Adipose tissue (tissue), 3 donors: Measurements from ENCODE around the gene GYS2. TPM values are rescaled to one million over a fixed set of nuclear protein-coding genes. Genes with fewer than 3 reads are reported as not detected.
"Not testable (repeated sequence)": the region's sequence is repeated elsewhere in the genome, so short reads cannot be mapped to it uniquely, and the experiment has no call there.

ENCODE experiments used
- H3K27ac ChIP-seq: one replicate; pipeline ENCODE4 v1.5.1; 2013; ENCODE audit warnings: low read depth, low read length
- WGBS, 3 donors: extraction: QIAGEN DNeasy Blood & Tissue Kit; methylation state at CpG; one replicate each; pipeline ENCODE4 v1.1.7; 2013; 5-methylcytosine and 5-hydroxymethylcytosine counted together
- polyA plus RNA-seq, 3 donors: library from polyadenylated mRNA; stranded (reverse); fragments of 200-250 nt; gene quantifications; one replicate each; pipeline ENCODE4 v1.2.3, GENCODE V29; 2013
- donor health status: healthy with polysubstance abuse.
- donor health status: Bipolar disorder and iron deficiency.
- donor health status: healthy.

The GYS2 gene
- polyA plus RNA-seq, 3 donors, result 0.05 to 1.1 (median 0.56) TPM

DNA sequence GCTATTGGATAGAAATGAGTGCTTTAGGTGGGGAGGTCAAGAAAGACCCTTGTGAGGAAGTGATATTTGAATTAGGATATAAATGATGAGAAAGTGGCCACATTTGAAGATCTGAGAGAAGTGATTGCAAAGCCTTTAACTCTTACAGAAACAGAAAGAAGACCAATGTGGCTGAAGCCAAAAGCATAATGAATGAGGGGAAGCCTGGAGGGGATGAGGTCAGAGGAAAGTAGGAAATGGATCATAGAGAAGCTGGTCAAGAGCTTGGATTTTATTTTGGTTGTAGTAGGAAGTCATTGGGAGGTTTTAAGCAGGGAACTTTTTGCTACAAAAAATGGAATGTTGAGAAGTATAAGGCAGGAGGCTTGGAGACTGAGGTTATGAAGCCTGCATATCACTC, 3.5 kb upstream of the GYS2 start:
- H3K27ac ChIP-seq, result no peak overlapping the region

DNA sequence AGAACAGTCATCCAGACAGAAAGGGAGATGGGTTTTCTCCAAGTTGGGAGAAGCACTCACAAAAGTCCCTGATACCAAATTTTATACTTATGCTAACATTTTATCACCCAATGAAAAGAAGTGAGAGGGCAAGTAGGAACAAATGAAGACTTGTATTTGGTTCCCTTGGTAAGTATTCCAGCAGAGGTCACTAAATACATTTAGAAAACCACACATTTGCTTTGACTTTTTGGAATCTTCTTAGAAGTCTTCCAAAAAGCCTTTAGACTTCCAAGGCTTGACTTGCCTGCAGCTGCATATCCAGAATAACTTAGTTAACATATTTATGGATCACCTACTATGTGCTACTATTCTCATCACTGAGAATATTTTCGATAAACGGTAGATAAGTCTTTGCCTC, 3.1 kb upstream of the GYS2 start:
- no peak overlapping the region for H3K27ac ChIP-seq
- WGBS, 3 donors, result 38 to 77% (median 69%) methylated on average over 2 of the region's 2 CpGs

DNA sequence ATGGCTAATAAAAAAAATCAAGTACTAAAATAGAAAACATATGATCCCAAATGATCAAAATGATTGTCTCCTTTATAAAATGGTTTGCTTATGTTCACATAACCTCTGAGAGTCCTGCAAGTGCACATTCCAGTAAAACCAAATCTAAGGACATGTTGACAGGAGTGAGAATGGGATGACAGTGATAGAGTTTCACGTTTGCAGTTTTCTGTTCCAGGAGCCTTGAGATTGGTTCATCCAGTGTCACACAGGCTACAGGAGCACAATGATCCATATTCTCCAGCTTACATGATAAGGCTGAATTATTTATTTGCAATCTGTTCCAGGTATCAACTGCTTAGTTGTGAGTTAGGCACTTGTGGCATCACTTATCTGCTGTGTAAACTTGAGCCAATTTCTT, 1.5 kb upstream of the GYS2 start:
- 36 to 77% (median 70%) methylated on average over 1 of the region's 1 CpG for WGBS, 3 donors
- H3K27ac ChIP-seq, result no peak overlapping the region

DNA sequence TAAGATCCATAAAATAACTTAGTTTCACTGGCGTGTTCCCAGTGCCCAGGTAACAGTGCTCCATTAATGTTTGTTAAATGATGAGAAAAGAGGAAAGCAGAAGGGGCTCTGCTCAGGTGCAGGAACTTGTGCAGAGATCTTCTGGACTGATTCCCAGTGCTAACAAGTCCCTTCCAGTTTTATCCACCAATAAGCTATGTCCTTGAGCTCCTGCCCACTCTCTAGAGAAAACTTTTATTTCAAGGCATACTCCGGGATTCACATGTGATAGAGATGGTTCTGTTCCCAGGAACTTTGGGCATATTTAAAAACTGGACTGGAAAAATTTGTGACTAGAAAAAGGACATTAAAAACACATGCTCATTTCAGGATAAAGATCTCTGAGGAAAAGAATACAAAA, 1.9 kb downstream of the GYS2 start:
- WGBS, 3 donors, result 32 to 71% (median 56%) methylated on average over 2 of the region's 2 CpGs
- H3K27ac ChIP-seq, result no peak overlapping the region

DNA sequence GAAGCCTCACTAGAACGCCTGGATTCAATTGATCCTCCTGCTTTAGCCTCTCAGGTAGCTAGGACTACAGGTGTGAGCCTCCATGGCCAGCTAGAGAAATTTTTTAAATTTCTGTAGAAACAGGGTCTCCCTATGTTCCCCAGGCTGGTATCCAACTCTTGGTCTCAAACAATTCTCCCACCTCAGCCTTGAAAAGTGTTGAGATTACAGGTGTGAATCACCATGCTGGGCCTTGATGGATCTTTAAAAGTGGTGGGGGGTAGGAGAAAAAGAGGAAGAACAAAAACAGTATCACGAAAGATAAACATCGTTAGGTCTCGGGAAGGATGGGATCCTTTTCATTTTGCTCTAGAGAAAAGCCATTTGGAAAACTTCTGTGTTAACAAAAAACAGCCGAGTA, 4.5 kb downstream of the GYS2 start:
- 60 to 70% (median 70%) methylated on average over 5 of the region's 5 CpGs for WGBS, 3 donors
- H3K27ac ChIP-seq, result no peak overlapping the region

DNA sequence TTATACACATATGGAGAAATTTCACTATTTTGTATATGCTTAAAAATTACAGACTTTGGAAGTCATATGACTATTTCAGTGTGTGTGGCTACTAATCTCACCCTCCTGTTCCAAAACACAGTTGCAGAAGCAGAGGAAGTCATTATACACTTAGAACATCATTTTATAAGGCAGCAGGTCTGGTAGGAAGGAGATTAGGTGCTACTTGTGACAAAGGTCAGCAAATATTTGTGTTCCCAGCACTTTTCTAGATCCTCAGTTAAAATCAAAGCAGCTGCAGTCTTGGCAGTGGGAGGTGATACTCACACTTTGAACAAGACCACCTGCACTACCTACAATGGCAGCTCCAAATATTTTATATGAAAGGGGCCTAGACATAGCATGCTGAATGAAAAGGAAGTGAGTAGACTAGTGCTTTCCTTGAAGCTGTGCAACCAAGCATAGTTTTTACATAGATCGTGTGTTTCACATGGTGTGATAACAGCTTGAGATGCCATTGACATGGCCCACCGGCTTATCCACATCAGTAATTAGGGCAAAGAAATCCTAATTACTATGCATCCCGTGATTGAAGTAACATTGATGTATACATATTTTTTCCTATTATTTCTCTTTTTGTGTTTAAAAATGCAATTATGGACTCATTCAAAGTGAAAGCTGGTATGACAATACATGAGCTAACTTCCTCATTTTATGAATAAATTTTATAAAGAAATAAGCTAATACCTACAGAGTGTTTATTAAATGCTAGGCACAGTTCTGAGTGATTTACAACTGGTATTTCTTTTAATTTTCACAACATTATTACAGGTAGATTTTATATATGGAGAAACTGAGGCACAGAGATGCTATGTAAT, 5.3 kb downstream of the GYS2 start:
- WGBS, 3 donors, result 55 to 90% (median 84%) methylated on average over 3 of the region's 3 CpGs
- no peak overlapping the region for H3K27ac ChIP-seq

DNA sequence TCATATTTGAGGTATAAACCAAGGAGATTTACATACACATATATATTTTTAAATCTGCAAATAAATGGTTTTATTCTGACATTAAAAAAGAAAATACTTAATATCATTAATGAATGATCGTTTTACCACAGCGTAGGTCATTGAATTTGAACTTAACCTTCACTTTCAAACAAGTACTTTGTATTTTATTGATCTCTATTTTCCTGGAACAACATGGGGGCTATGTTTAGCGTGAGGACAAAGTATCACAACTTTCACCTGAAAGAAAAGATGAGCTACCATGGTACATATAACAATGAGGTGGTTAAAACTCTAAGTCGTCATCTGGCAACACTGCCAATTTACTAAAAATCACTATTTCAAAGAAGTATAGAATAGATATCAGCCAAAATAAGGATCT, 6.0 kb downstream of the GYS2 start:
- H3K27ac ChIP-seq, result no peak overlapping the region
- 33 to 90% (median 89%) methylated on average over 4 of the region's 4 CpGs for WGBS, 3 donors

DNA sequence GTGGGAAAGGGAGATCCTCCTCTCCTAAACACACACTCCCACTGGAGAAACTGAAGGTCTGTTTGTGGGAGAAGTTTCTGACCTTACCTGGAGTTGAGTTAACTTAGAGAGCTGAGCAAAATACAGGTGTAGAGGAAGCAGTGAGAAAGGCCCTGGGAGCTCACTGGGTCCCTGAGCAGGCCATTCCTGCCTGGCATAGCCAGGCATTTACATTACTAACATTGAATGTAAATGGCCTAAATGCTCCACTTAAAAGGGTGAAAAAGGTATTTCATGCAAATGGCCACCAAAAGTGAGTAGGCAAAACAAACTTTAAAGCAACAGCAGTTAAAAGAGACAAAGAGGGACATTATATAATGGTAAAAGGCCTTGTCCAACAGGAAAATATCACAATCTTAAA, 9.3 kb downstream of the GYS2 start:
- not testable (repeated sequence) for H3K27ac ChIP-seq

DNA sequence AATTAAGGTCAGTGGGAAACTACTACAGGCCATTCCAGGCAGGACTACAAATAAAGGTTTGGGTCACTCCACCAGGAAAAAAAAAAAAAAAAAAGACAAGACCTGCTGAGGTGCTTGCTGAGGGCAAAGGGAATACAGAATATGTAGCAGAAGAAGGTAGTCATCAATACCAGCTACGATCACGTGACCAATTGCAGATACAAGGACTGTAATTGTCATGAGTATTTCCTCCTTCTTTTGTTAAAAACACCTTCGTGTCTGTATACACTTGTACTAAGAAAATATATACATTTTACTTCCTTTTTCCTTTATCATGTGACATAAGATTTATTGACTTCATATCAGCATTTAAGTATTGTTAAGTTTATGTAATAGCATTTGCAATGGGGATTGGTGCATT, 19.2 kb downstream of the GYS2 start:
- 73 to 84% (median 75%) methylated on average over 3 of the region's 3 CpGs for WGBS, 3 donors

DNA sequence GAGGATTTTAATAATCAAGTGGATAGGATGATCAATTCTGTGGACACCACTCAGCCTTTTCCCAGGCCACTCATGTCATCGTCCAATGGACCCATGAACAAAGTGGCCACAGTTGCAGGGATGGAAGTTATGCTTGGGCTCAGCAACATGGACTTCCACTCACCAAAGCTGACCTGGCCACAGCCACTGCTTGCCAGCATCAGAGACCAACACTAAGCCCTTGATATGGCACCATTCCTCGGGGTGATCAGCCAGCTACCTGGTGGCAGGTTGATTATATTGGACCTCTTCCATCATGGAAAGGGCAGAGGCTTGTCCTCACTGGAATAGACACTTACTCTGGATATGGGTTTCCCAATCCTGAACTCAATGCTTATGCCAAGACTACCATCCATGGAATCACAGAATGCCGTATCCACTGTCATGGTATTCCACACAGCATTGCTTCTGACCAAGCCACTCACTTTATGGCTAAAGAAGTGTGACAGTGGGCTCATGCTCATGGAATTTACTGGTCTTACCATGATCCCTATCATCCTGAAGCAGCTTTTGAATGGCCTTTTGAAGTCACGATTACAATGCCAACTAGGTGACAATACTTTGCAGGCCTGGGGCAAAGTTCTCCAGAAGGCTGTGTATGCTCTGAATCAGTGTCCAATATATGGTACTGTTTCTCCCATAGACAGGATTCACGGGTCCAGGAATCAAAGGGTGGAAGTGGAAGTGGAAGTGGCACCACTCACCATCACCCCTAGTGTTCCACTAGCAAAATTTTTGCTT, 20.1 kb downstream of the GYS2 start:
- 87 to 94% (median 91%) methylated on average over 5 of the region's 5 CpGs for WGBS, 3 donors
- not testable (repeated sequence) for H3K27ac ChIP-seq

More for the DNA sequence above, 19.2 kb downstream of the GYS2 start:
- no peak overlapping the region for H3K27ac ChIP-seq

DNA sequence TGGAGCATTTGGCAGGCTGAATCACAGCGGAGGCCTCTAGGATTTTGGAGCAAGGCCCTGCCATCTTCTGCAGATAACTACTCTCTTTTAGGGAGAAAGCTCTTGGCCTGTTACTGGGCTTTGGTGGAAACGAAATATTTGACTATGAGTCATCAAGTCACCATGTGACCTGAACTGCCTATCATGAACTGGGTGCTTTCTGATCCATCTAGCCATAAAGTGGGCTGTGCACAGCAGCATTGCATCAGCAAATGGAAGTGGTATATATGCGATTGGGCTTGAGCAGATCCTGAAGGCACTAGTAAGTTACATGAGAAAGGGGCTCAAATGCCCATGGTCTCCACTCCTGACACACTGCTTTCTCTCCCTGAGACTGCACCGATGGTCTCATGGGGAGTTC, 21.1 kb downstream of the GYS2 start:
- 85 to 96% (median 91%) methylated on average over 4 of the region's 4 CpGs for WGBS, 3 donors
- no peak overlapping the region for H3K27ac ChIP-seq

DNA sequence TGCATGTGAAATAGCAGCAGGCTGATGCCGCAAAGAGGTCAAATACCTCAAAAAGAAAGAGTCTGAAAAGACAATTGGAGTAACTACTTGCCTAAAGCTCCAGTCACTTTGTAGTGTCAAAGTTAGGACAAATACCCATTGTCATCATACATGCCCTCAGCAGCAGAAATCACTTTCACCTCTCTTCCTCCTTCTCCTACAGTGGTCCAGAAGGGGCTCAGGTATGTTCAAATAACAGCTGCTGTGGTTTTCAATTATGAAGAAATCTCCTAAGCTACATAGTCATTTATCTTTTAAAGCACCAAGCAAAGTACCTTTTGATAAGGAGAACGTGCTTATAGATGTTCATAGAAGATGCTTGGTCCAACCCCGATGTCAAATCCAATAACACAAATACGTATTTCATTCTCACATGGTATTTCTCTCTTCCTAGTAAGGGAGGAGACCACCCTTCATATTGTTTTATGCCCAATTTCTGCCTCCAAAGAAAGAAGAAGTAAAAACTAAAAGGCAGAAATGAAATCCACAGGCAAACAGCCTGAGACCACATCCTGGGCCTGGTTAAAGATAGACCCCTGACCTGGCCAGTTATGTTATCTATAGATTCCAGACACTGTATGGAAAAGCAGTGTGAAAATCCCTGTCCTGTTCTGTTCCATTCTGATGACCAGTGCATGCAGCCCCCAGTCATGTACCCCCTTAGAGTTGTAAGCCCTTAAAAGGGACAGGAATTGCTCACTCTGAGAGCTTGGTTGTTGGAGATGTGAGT, 23.7 kb downstream of the GYS2 start:
- WGBS, 3 donors, result 70 to 76% (median 71%) methylated on average over 4 of the region's 4 CpGs
- H3K27ac ChIP-seq, result no peak overlapping the region

DNA sequence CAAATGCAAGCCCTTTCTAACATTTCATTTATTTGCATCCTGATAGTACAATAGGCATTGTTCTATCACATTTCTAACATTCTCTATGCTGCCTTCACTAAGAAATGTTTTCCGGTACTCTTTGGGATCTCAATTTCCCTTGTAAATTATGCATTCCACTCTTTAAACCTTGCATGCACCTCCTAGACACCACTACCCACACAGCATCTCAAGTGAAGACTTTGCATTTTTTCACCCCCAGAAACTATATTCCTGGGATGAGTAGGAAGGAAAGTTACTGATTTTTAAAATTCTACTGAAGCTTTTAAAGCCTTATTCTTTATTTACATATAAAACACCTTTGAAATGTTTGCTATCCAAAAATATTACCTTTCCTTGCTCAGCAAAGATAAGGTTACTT, 27.1 kb downstream of the GYS2 start:
- WGBS, 3 donors, result 82 to 90% (median 87%) methylated on average over 1 of the region's 1 CpG
- H3K27ac ChIP-seq, result no peak overlapping the region

DNA sequence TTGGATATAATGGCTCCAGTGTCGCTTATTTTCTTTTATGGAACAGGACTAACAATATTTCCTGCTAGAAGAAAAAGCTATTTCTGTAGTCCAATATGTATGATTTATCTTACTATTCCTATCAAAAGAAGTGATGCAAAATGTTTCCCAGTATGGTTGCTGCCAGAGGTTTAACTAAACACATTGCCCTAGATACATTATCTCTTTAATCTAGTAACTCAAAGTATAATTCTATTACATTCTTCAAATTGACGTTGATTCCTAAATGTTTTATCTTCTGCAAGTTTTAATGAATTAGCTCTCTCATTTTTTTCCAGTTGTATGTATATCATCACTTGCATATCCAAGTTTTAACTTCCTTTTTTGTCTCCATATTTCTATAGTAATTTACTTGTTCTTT, 28.2 kb downstream of the GYS2 start:
- WGBS, 3 donors, result 76 to 84% (median 83%) methylated on average over 2 of the region's 2 CpGs

DNA sequence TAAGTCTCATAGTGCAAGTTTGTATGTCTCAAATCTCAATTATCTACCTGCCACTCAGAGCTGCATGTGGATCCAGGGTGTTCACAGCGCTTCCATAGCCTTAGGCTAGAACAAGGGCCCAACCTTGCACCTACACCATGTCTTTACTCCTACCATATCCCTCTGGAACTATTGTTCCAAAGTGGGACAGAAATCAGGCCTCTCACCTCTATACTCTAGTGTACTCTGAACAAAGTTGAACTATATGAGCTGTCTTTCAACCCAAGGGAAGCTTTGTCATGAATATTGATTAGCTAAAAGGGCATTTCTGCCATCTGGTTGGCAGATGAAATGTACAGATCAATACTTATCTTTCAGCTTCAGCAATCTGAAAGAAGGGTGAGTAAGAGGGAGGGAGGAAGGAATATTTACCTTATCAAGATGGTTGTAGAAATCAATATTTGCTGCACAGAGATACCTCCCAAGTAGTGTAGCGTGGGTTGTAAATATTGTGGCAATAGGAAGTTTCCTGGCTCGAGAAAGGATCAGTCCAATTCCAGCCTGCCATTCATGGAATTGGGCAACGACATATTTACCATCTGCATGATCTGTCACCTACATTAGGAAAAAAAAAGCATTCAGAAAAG, 30.8 kb downstream of the GYS2 start:
- H3K27ac ChIP-seq, result no peak overlapping the region
- 65 to 85% (median 84%) methylated on average over 4 of the region's 4 CpGs for WGBS, 3 donors

More for the DNA sequence above, 28.2 kb downstream of the GYS2 start:
- H3K27ac ChIP-seq, result no peak overlapping the region

DNA sequence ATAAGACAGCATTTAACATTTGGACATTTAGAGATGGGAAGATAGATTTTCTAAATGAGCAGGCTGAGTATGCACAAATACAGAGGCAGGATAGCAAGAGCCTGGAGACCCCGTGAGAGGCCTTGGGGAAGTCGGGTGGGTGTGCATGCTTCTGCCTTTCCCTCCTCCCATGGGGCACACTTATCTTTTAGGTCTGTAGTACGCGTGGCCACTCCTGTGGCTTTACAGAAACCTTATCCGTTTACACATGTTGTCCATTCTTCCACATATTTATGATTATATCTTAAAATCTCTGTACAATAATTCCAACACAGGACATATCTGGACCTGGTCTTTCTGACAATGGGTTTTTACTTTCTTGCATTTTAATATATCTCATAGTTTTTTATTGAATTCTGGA, 33.6 kb downstream of the GYS2 start:
- WGBS, 3 donors, result 79 to 83% (median 83%) methylated on average over 5 of the region's 5 CpGs
- no peak overlapping the region for H3K27ac ChIP-seq

DNA sequence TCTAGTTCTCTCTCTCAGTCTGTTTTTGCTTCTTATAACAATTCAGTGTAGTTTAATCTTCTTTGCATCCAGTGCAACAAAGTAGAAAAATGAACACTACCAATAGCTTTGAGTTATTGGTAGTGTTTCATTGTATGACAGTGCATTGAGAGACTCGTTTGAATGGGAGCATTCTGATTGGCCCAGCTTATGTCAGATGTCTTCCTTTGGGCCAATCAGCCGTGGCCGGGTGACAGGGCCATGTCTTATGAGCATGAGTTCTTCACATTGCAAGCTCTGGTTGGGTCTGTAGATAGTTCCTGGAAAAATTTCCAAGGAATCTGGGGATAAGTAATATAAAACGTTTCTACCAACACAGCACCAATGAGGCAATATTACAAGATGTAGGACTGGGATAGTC, 36.5 kb downstream of the GYS2 start:
- H3K27ac ChIP-seq, result no peak overlapping the region
- WGBS, 3 donors, result 89 to 90% (median 90%) methylated on average over 4 of the region's 4 CpGs

DNA sequence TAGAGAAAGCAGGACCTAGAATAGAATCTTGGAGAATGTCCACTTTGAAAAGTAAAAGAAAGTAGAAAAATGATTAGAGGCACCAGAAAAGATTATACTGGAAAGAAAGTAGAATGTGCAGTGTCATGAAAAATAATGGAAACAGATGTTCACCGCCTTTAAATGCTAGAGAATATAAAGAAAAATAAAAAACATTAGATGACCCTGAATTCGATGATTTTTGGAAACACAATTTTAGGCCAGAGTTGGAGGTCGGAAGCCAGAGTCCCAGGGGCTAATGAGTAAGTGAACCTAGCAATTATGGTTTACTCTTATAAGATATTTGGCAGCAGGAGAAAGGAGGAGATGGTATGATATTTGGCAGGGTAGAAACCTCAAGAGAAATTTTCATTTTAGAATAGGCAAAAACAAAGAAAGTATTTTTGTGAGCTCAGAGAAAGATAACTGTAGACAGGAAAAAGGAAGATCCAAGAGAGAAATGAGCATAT, 37.7 kb downstream of the GYS2 start:
- no peak overlapping the region for H3K27ac ChIP-seq
- 64 to 88% (median 71%) methylated on average over 3 of the region's 3 CpGs for WGBS, 3 donors
